Large intestine (tissue), 3 donors: ENCODE results near the gene FBN1. TPM values are rescaled to one million over a fixed set of nuclear protein-coding genes. Genes with fewer than 3 reads are reported as not detected.

ENCODE experiments used
- DNase-seq, 2 donors: peaks; one replicate each; pipeline versions ENCODE4 v3.0.0 to v3.0.0-alpha.2; 2013
- H3K27ac ChIP-seq: one replicate; pipeline ENCODE4 v1.5.1; 2013; ENCODE audit warnings: low read length
- H3K27me3 ChIP-seq: 2 replicates; pipeline ENCODE4 v1.6.1; 2013; ENCODE audit warnings: low read length; ENCODE audit not compliant: control insufficient read depth, insufficient read depth
- H3K36me3 ChIP-seq: 2 replicates; pipeline ENCODE4 v1.6.1; 2013; ENCODE audit warnings: low read length; ENCODE audit not compliant: control insufficient read depth, insufficient read depth
- H3K4me1 ChIP-seq: one replicate; pipeline ENCODE4 v1.6.1; 2013; ENCODE audit warnings: low read length; ENCODE audit not compliant: control insufficient read depth, insufficient read depth
- H3K4me3 ChIP-seq: one replicate; pipeline ENCODE4 v1.5.1; 2013; ENCODE audit warnings: low read length
- H3K9me3 ChIP-seq: one replicate; pipeline ENCODE4 v1.6.1; 2013; ENCODE audit warnings: mild to moderate bottlenecking, low read depth, low read length, moderate library complexity; ENCODE audit not compliant: control insufficient read depth
- WGBS: methylation state at CpG from one replicate; pipeline ENCODE4 v1.1.5; 2013; ENCODE audit warnings: low lambda C conversion rate; ENCODE audit not compliant: insufficient coverage; 5-methylcytosine and 5-hydroxymethylcytosine counted together
- polyA plus RNA-seq: library from polyadenylated mRNA; unstranded; fragments of 120-200 nt; gene quantifications from one replicate; pipeline ENCODE4 v1.2.1, GENCODE V29; 2013

FBN1 gene
- polyA plus RNA-seq, 1 donor = 49.6 TPM

- no CpG with 5 or more reads among the region's 6 CpGs for WGBS
- H3K27me3 ChIP-seq = no peaks in the 10 kb centered on the region
- H3K27ac ChIP-seq = no peak overlapping the region
- H3K36me3 ChIP-seq = peaks cover 2% of the 10 kb centered on the region
- H3K4me3 ChIP-seq = no peak overlapping the region
- no peak for DNase-seq
- no peaks in the 10 kb centered on the region for H3K4me1 ChIP-seq
- no peaks in the 10 kb centered on the region for H3K9me3 ChIP-seq
These were observed 167.6 kb downstream of the FBN1 start for GRCh38 chr15:48477795-48478360.

GRCh38 chr15:48475600-48476395 lies 169.7 kb downstream of the FBN1 start:
- Histone ChIP-seq H3K9me3 (no peaks in the 10 kb centered on the region), H3K4me1 (no peaks in the 10 kb centered on the region), H3K4me3 (no peak overlapping the region), H3K27ac (no peak overlapping the region), H3K27me3 (no peaks in the 10 kb centered on the region), H3K36me3 (peaks cover 4% of the 10 kb centered on the region)
- WGBS = no CpG with 5 or more reads among the region's 2 CpGs
- no peak for DNase-seq

- Histone ChIP-seq H3K36me3 (peaks cover 13% of the 10 kb centered on the region), H3K4me3 (no peak overlapping the region), H3K4me1 (no peaks in the 10 kb centered on the region), H3K27me3 (no peaks in the 10 kb centered on the region), H3K27ac (no peak overlapping the region), H3K9me3 (no peaks in the 10 kb centered on the region)
- WGBS = 100% methylated on average over 2 of the region's 2 CpGs
- DNase-seq = no peak
These were observed 171.8 kb downstream of the FBN1 start for GRCh38 chr15:48473667-48474066.

GRCh38 chr15:48472756-48473155 lies 172.8 kb downstream of the FBN1 start:
- Histone ChIP-seq H3K36me3 (peaks cover 17% of the 10 kb centered on the region), H3K9me3 (no peaks in the 10 kb centered on the region), H3K4me1 (no peaks in the 10 kb centered on the region), H3K27ac (no peak overlapping the region), H3K27me3 (no peaks in the 10 kb centered on the region), H3K4me3 (no peak overlapping the region)
- WGBS = no CpG with 5 or more reads among the region's 2 CpGs
- no peak for DNase-seq

- no peaks in the 10 kb centered on the region for H3K4me1 ChIP-seq
- H3K27me3 ChIP-seq = no peaks in the 10 kb centered on the region
- no peaks in the 10 kb centered on the region for H3K9me3 ChIP-seq
- no peak overlapping the region for H3K4me3 ChIP-seq
- H3K27ac ChIP-seq = no peak overlapping the region
- no peak for DNase-seq
- WGBS = 100% methylated on average over 1 of the region's 5 CpGs
- H3K36me3 ChIP-seq = peaks cover 22% of the 10 kb centered on the region
These were observed 174.4 kb downstream of the FBN1 start for GRCh38 chr15:48471073-48471472.

GRCh38 chr15:48470096-48470495 lies 175.4 kb downstream of the FBN1 start:
- H3K27ac ChIP-seq = no peak overlapping the region
- no peaks in the 10 kb centered on the region for H3K27me3 ChIP-seq
- no peak for DNase-seq
- no peaks in the 10 kb centered on the region for H3K9me3 ChIP-seq
- no CpG with 5 or more reads among the region's 4 CpGs for WGBS
- peaks cover 26% of the 10 kb centered on the region for H3K36me3 ChIP-seq
- no peak overlapping the region for H3K4me3 ChIP-seq
- no peaks in the 10 kb centered on the region for H3K4me1 ChIP-seq

GRCh38 chr15:48469681-48470080 lies 175.8 kb downstream of the FBN1 start:
- Histone ChIP-seq H3K4me3 (no peak overlapping the region), H3K27me3 (no peaks in the 10 kb centered on the region), H3K36me3 (peaks cover 26% of the 10 kb centered on the region), H3K9me3 (no peaks in the 10 kb centered on the region), H3K4me1 (no peaks in the 10 kb centered on the region), H3K27ac (no peak overlapping the region)
- WGBS = no CpG with 5 or more reads among the region's 5 CpGs
- DNase-seq = no peak

GRCh38 chr15:48469271-48469670 lies 176.2 kb downstream of the FBN1 start:
- H3K27me3 ChIP-seq = no peaks in the 10 kb centered on the region
- no peak overlapping the region for H3K27ac ChIP-seq
- H3K36me3 ChIP-seq = peaks cover 26% of the 10 kb centered on the region
- no peak for DNase-seq
- no CpG with 5 or more reads among the region's 6 CpGs for WGBS
- H3K4me3 ChIP-seq = no peak overlapping the region
- H3K4me1 ChIP-seq = no peaks in the 10 kb centered on the region
- H3K9me3 ChIP-seq = no peaks in the 10 kb centered on the region

GRCh38 chr15:48467801-48468200 lies 177.7 kb downstream of the FBN1 start:
- Histone ChIP-seq H3K9me3 (no peaks in the 10 kb centered on the region), H3K27ac (no peak overlapping the region), H3K4me1 (no peaks in the 10 kb centered on the region), H3K36me3 (peaks cover 31% of the 10 kb centered on the region), H3K27me3 (no peaks in the 10 kb centered on the region), H3K4me3 (no peak overlapping the region)
- no peak for DNase-seq
- no CpG with 5 or more reads among the region's 4 CpGs for WGBS

GRCh38 chr15:48466820-48467219 lies 178.7 kb downstream of the FBN1 start:
- DNase-seq = no peak
- no peak overlapping the region for H3K27ac ChIP-seq
- no peaks in the 10 kb centered on the region for H3K27me3 ChIP-seq
- peaks cover 31% of the 10 kb centered on the region for H3K36me3 ChIP-seq
- no peaks in the 10 kb centered on the region for H3K9me3 ChIP-seq
- WGBS = no CpG with 5 or more reads among the region's 1 CpG
- H3K4me1 ChIP-seq = no peaks in the 10 kb centered on the region
- no peak overlapping the region for H3K4me3 ChIP-seq

- peaks cover 29% of the 10 kb centered on the region for H3K36me3 ChIP-seq
- no peaks in the 10 kb centered on the region for H3K4me1 ChIP-seq
- H3K9me3 ChIP-seq = no peaks in the 10 kb centered on the region
- no peak for DNase-seq
- H3K27ac ChIP-seq = no peak overlapping the region
- H3K4me3 ChIP-seq = no peak overlapping the region
- H3K27me3 ChIP-seq = no peaks in the 10 kb centered on the region
These were observed 179.4 kb downstream of the FBN1 start for GRCh38 chr15:48466079-48466478.
